Fibroblast of peridontal ligament (primary cell): Measurements from ENCODE around the gene PYHIN1.

Experiments used
- DNase-seq: peaks from one replicate; pipeline ENCODE4 v3.0.0-alpha.2; 2010; ENCODE audit errors: extremely low read depth

The PYHIN1 gene

DNA sequence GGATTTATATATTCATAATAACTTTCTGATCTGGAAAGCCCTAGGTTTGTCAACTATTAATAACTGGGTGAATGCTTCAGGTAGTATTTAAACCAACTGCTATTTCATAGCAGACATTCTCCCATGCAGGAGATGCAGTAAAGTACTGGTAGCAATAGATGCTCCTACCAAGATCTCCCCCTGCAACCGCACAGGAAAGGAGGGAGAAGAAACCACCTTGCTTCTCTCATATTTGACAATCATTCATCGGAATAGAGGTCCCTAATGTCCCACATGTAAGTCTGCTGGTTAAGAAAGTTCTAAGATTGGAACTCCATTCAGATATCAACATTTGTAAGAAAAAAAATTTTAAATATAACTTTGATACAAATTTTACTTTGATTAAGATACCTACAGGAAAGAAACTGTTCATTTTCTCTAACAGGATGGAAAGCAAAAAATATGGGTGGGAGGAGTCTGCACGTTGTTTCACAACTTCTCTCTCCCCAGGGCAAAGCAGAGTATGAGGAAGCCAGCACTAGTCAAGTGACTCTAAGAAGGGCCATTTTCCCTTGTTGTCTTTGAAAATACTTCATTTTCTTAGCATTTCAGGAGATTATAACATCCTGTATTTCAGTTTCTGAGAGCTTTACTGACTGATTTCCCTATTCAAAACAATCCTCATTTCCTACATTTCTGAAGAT, at the start of gene PYHIN1:
Gene PYHIN1, plus strand, starts transcription at position 498 of the 683 bp plus-strand sequence. CDS start 5,359 bp downstream, outside the sequence.
- DNase-seq: no peak

GRCh38 chr1:158893654-158894053, 37.7 kb upstream of the PYHIN1 start:
- no peak for DNase-seq

DNA sequence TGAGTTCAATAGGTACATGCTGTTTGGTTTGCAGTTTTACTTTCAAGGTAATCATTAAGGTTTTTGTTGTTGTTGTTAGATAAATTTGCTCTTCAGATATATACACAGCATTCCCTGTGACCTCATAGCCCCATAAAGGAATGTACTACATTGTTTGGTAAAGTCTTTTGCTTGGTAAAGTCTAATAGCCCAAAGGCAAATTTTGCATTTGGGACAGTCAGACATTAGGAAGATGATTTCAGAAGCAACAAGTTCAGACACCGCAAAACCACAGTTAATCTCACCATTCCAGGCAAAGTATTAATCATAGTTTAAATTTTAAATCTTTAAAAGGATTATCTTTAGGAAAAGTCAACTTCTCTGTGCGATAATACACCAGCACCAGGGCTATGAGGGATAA, 32.6 kb upstream of the PYHIN1 start:
- no peak for DNase-seq

DNA sequence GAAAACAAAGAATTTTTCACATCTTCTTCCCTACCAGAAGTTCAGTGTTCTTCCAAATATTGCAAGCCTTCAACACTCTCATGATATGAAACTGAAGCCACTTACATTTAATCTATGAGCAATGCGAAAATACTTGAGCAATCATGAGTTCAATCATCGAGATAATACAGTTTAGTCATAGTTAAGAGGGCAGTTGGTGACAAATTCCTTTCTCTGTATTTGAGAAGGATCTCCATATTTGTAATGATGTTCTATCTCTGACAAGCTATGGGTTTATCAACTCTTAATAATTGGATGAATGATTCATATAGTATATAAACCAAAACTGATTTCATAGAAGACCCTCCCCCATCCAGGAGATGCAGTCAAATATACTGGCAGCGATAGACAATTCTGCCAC, 29.7 kb upstream of the PYHIN1 start:
- no peak for DNase-seq

DNA sequence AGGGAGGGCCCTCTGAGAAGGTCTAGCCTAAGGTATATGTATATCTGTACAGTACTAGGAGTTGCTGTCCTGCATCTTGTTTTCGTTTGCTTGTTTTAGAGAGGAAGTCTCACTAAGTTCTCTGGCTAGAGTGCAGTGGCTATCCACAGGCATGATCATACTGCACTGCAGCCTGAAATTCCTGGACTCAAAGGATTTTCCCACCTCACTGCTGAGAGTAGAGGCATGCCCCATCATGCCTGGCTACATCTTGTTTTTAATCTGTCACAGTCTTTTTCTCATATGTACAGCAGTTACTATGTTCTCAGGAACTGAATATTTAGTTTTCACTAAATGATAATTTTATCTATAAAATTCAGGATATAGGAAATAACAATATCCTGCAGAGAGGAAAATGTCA, 15.3 kb upstream of the PYHIN1 start:
- DNase-seq: no peak

- no peak for DNase-seq
Measured at GRCh38 chr1:158924677-158925076, 6.7 kb upstream of the PYHIN1 start.

DNA sequence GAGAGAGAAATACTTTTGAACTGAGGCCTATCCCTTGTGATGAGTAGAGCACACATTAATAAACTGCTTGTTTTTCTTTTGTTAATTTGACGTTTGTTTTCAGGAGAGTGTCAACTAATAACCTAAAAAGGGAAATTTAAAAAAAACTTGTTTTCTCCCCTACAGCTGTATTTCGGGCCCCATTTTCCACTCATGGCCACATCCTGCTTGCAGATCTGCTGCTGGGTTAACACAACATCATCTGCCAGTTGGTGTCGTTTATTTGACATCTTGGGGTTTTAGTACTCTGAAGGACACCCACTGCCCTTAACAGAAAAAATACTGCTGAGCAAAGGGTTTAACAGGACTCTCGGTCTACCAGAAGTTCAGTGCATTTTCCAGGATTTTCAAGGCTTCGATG, 848 bp upstream of the PYHIN1 start:
- DNase-seq: no peak

DNA sequence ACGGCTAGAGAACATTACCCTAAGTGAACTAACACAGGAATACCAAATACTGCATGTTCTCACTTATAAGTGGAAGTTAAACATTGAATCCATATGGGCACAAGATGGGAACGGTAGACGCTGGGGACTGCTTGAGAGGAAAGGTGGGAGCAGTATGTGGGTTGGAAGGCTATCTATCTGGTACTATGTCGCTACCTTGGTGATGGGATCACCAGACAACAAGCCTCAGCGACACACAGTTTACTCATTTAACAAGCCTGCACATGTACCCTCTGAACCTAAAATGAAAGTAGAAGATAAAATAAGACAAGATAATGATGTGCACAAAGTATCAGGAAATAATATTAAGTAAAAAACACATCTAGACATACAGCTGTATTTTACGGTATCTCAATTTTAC, 819 bp downstream of the PYHIN1 start:
- DNase-seq: no peak

GRCh38 chr1:158933621-158934020, 2.3 kb downstream of the PYHIN1 start:
- DNase-seq: no peak

DNA sequence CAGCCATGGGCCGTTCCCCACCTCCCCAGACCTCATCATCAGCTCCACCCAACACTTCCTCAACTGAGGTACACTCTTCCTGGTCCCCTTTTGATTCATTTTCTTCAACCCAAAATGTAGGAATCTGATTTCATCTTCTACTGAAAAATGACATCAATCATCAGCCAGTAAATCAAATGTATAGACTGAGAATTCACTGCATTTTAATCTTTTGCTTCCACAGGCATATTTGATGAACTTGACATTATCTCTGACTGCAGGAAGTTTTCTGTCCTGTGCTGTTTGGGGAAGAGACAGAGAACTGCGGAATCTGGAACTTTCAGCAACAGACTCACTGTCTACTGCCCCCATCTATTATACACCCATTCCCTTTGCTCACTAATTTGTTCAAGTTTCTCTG, 7.8 kb downstream of the PYHIN1 start:
- DNase-seq: no peak

DNA sequence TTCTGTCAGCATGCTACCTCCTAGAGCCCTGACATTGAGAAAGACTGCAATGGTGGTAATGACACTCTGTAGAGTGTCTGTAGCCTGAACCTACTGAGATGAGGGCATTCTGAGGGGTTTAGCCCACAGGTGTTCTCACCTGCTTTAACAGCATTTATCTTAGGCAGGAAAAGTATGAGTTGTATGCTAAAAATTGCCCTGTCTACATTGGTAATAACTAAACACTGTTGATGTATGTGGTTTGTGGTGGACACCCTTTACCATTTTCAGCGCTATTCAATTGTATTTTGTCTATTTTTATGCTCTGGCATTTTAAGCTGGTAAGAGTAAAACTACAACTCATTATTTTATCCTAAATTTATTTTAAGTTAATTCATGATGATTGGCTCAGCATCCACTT, 10.0 kb downstream of the PYHIN1 start:
- no peak for DNase-seq

- DNase-seq: no peak
Measured at GRCh38 chr1:158942490-158942889, 11.1 kb downstream of the PYHIN1 start.

DNA sequence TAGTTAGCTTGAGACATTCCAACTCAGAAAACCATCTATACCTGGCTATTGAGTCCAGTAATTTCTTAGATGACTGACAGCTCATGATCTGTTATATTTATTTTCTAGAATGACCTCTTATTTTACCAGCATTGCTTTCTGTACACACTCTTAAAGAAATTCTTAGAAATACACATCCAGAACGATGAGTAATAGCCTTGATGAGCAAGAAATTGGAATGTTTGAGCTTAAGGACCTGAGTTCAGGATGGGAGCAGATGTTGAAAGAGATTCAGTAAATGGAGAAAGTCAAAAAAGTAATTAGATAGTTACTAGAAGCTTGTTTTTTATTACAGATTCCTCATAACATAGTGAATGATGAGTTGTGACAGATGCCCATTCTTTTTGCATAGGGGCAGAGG, 11.7 kb downstream of the PYHIN1 start:
- DNase-seq: no peak

- no peak for DNase-seq
Measured at GRCh38 chr1:158945061-158945460, 13.7 kb downstream of the PYHIN1 start.

- no peak for DNase-seq
Measured at GRCh38 chr1:158946785-158947184, 15.4 kb downstream of the PYHIN1 start.

GRCh38 chr1:158951956-158952355, 20.6 kb downstream of the PYHIN1 start:
- DNase-seq: no peak

GRCh38 chr1:158952416-158952815, 21.1 kb downstream of the PYHIN1 start:
- no peak for DNase-seq

GRCh38 chr1:158961178-158961577, 29.8 kb downstream of the PYHIN1 start:
- DNase-seq: no peak

DNA sequence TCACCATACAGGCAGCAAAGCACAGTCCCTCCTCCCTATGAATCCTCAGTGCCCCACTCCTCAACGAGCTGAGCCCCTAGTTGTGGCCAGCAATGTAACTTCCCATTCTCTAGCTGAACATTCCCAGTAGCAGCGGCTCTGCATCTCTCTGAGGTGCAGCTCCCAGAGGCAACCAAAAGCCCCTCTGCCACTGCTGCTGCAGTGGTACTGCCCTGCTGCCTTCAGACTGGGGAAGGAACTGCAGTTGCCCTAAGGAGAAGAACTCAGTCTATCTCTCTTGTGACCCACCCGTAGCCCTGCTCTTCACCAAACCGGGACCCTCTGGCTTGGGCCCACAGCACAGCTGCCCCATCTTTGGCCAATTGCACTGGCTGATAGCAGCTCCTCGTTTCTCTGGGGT, 31.6 kb downstream of the PYHIN1 start:
- DNase-seq: no peak

GRCh38 chr1:158969166-158969565, 37.8 kb downstream of the PYHIN1 start:
- DNase-seq: no peak

DNA sequence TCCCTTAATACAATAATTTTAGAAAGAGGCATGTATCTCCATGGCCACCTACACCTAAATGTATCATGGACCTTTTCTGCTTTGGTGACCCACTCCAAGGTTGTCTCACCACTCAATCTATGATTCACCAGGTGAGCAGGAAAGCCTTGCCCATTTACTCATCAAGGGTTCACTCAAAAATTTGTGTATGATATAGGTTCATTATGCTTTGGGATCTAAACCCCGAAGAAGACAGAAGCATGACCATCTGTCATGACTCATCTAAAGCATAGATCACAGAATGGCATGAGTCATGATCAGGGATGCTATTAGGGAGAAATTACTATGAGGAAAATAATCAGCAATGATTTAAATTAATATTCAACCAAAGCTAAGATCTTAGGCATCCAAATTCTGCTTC, 38.5 kb downstream of the PYHIN1 start:
- no peak for DNase-seq

DNA sequence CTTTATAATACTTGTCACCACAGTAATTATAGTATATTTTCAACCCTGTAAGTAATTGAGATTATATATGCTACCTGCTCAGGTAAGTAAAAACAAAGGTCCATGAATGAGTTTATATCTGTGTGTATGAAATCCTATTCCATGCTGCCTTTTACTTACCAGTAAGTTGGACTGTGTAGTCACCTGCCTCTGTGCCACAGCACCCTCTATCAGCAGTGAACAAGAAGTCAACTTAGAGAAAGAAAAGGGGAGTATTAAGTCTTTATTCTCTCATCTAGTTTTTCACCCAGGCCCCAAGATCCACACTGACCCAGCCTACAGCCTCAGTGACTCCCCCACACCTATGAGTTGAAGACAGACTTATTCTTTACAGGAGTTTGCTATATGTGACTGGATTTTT, 41.5 kb downstream of the PYHIN1 start:
- DNase-seq: no peak

- DNase-seq: no peak
Measured at GRCh38 chr1:158976219-158976618, 44.9 kb downstream of the PYHIN1 start.

DNA sequence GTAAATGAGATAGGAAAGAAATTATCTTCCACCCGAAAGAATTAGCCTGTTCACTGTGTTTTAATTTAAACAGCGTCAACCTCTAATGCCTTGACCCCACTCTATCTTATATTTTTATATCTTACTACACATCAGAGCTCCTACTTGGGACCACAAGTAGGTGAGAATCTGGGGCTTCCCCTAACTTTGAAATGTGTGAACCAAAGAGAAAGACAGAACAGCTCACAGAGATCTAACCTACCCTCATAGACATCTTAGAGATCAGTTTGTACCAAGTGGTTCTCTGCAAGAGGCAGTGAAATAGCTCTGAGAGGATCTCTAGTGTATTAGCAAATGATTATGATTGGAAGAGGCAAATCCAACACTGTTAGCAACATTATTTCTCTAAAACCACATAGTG, 47.4 kb downstream of the PYHIN1 start:
- DNase-seq: no peak
